ENCODE data around the gene PIK3R1.

The PIK3R1 gene

DNA sequence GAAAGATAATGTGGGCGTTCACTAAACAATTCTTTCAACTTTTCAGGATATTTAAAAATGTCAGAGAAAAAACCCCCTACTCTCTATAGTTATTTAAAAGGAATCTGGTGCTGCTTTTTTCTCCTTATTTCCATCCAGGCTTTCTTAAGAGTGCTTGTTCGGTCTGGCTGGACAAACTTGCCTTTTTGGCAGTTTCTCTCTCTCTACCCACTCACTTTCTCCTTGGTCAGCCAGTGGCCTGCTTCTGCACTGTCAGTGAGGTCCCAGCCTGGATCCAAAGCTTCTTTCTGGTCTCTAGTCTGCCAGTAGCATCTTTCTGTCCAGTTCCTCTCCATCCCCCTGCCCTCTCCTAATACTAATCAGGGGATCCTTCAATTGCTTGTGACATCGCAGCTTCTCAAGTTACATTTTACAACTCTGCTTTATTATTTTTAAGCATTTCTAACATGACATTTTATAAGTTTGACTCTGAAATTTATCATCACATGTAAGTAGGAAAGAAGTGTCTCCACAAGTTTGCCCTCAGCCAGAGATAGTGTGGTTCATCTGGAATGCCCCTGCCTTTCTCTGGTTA, 50.4 kb downstream of the PIK3R1 start:
- TF ChIP-seq, protein P1, sequence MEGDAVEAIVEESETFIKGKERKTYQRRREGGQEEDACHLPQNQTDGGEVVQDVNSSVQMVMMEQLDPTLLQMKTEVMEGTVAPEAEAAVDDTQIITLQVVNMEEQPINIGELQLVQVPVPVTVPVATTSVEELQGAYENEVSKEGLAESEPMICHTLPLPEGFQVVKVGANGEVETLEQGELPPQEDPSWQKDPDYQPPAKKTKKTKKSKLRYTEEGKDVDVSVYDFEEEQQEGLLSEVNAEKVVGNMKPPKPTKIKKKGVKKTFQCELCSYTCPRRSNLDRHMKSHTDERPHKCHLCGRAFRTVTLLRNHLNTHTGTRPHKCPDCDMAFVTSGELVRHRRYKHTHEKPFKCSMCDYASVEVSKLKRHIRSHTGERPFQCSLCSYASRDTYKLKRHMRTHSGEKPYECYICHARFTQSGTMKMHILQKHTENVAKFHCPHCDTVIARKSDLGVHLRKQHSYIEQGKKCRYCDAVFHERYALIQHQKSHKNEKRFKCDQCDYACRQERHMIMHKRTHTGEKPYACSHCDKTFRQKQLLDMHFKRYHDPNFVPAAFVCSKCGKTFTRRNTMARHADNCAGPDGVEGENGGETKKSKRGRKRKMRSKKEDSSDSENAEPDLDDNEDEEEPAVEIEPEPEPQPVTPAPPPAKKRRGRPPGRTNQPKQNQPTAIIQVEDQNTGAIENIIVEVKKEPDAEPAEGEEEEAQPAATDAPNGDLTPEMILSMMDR (IDR thresholded peaks at IDR 0.05; ENCODE audit: extremely low read depth, missing control alignments), result no peak
- no peak for DNase-seq (ENCODE audit: low spot score)

DNA sequence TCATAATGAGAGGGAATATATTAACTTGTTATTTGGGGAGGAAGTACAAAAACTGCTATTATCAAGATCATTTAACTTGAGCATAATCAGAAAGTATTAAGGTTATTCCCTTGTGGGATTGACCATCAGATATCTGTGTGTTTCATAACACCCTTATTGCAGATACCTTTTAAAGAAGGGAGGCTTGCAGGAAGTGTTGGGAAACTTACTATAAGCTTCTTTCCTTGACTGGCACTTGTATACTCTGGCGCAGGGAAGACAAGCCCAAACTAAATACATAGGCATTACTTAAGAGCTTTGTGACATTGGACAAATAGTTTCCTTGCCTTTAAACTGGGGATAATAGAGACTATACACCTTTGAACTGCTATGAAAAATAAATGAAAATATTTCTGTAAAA, 50.9 kb downstream of the PIK3R1 start:
- TF ChIP-seq, protein P1 (IDR thresholded peaks at IDR 0.05; ENCODE audit: extremely low read depth, missing control alignments), result no peak
- DNase-seq (ENCODE audit: low spot score), result no peak

DNA sequence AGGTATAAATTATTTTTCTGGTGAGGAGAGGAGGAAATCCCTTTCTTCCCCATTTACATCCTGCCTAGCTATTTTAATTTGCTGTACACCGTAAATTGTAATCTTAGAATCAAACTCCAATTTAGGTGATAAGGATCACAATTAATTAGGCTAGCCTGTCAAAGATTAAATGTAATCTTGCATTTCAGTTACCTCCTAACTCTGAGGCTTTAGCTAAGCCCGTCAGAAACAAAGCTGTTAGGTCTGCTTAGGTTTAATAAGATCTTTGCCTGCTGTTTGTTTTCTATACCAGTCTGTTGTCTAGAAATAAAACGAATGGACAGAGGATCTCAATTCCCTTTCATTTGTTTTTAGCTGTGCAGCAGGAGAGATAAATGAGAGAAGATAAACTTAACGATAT, 51.5 kb downstream of the PIK3R1 start:
- TF ChIP-seq, protein P1 (IDR thresholded peaks at IDR 0.05; ENCODE audit: extremely low read depth, missing control alignments), result no peak
- DNase-seq (ENCODE audit: low spot score), result no peak

DNA sequence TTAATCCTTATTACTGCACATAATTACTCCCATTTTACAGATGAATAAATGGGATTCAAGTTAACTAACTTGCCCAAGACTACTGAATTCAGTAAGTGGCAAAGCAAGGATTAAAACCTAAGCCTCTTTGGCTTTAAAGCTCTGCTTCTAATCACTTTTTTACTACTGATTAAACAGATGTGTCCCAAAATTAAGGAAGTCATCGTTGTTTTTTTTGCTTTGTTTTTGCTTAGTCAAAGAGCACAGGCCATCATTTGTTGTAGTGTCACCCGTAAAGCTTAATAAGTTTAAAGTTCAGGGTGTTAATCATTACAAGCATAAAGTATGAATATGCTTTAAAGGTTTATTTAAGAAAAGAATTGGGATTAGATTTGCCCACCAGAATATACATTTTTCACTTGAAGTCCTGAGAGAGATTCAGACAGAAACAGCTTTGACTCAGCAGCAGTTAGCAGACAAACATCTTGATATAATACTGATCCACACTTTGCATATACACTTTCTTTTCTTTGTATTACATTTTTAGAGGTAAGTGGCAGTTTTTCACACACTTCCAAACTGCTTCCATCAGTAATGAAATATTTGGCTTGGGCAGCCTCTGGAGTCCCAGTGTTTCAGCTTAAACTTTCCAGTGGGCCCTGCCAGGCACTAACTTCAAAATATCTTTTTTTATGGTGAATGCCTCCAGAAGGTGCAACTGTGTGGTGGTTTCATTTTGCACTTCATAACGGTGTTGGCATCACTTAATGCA, 52.7 kb downstream of the PIK3R1 start:
- no peak for DNase-seq (ENCODE audit: low spot score)
- TF ChIP-seq, protein P1 (IDR thresholded peaks at IDR 0.05; ENCODE audit: extremely low read depth, missing control alignments), result no peak

DNA sequence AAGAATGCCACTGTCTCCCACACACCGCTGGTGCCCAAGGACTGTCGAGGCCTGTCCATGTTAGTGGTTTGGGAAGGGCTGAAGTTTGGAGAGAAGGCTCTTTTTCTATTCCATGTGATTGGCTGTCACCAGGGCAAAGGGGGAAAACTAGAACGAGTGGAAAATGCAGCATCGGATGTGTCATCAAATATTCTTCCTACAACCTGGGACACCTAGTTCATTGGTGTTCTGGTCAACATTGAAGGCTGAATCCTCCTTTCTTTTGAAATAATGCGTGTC, 53.2 kb downstream of the PIK3R1 start:
- DNase-seq (ENCODE audit: low spot score), result no peak
- TF ChIP-seq, protein P1 (IDR thresholded peaks at IDR 0.05; ENCODE audit: extremely low read depth, missing control alignments), result no peak

DNA sequence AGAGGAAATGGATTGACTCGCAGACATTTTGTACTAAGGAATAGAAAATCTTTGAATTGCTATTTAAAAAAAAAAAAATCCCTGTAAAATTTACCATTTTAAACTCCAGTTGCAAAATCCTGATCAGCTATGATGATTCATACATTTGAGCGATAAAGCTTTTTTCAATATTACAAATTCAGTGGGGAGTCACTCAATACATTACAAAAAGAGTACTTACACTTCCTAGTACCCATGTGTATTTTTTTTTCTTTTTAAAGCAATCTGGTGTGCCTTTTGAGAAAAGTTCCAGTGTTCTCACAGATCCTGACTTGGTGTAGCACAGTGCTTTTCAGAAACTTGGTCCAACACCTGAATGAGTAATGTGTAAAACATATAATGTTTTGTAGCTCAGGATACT, 54.3 kb downstream of the PIK3R1 start:
- no peak for DNase-seq (ENCODE audit: low spot score)
- TF ChIP-seq, protein P1 (IDR thresholded peaks at IDR 0.05; ENCODE audit: extremely low read depth, missing control alignments), result no peak

DNA sequence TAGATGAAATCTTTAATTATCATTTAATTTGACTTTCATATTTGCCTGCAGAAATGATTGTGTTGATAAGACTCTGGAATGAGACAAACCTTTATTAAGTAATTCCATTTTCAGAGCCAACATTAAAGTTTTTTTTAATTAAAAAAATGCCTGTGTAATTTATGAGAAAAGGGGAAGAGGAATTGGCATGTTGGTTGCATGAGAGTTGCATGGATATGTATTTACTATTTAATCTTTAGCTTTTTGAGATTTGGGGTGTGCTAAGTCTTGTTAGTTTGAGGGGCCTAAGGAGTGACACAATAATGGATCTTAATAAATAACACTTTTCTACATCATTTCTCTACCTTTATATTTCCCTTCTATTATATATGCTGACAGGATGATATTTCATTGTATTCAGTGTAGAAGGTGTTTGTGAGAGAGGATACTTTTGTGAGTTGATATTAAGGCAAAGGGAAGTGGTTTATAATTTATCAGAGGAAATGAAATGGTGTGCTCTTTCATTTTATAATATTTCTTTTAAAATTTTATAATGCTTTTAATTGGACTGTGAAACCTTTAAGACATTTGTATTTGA, 54.9 kb downstream of the PIK3R1 start:
- TF ChIP-seq, protein P1 (IDR thresholded peaks at IDR 0.05; ENCODE audit: extremely low read depth, missing control alignments), result no peak

More for the DNA sequence above, 54.9 kb downstream of the PIK3R1 start:
- DNase-seq (ENCODE audit: low spot score), result no peak

Data from GM20000 (cell line).